Epithelial cell of proximal tubule (primary cell): ENCODE data around the gene VLDLR. TPM values are rescaled to one million over a fixed set of nuclear protein-coding genes. Genes with fewer than 3 reads are reported as not detected.

Experiments
- DNase-seq: peaks from one replicate; pipeline ENCODE4 v3.0.0-alpha.2; 2011; ENCODE audit warnings: low read depth
- H3K4me3 ChIP-seq: 2 replicates; pipeline ENCODE4 v1.5.1; 2011; ENCODE audit warnings: low read depth, mild to moderate bottlenecking, low read length
- CTCF ChIP-seq: conservative IDR thresholded peaks from 2 replicates; pipeline ENCODE4 v1.5.1; 2012; ENCODE audit warnings: low read depth, mild to moderate bottlenecking, low read length
- total RNA-seq: library from RNA; depleted of rRNA; stranded (reverse); fragments of >200 nt; gene quantifications from 2 replicates; pipeline ENCODE4 v1.2.3, GENCODE V29; 2015

VLDLR gene
- total RNA-seq = 7.5 and 16.4 TPM in 2 replicates

- DNase-seq = no peak
- H3K4me3 ChIP-seq = peak within 1 kb of the TSS; percentile 91
- no peak for TF ChIP-seq CTCF
These were observed at the start of gene VLDLR for GRCh38 chr9:2621722-2622460. TSS of gene VLDLR (plus strand) at chr9:2621787. CDS start at chr9:2622190, 403 bp downstream.

GRCh38 chr9:2574203-2574602, 47.4 kb upstream of the VLDLR start:
- no peak for TF ChIP-seq CTCF
- H3K4me3 ChIP-seq = no peak overlapping the region
- DNase-seq = no peak

GRCh38 chr9:2576631-2577030, 45.0 kb upstream of the VLDLR start:
- TF ChIP-seq CTCF = no peak
- no peak for DNase-seq

GRCh38 chr9:2583308-2584013, 38.1 kb upstream of the VLDLR start:
- DNase-seq = no peak
- H3K4me3 ChIP-seq = no peak overlapping the region

More at GRCh38 chr9:2576631-2577030, 45.0 kb upstream of the VLDLR start:
- H3K4me3 ChIP-seq = no peak overlapping the region

GRCh38 chr9:2591967-2592366, 29.6 kb upstream of the VLDLR start:
- no peak for DNase-seq
- H3K4me3 ChIP-seq = no peak overlapping the region
- TF ChIP-seq CTCF = no peak

More at GRCh38 chr9:2583308-2584013, 38.1 kb upstream of the VLDLR start:
- TF ChIP-seq CTCF = no peak

GRCh38 chr9:2593744-2594143, 27.8 kb upstream of the VLDLR start:
- DNase-seq = no peak
- TF ChIP-seq CTCF = no peak
- no peak overlapping the region for H3K4me3 ChIP-seq

- DNase-seq = no peak
- TF ChIP-seq CTCF = no peak
- H3K4me3 ChIP-seq = no peak overlapping the region
These were observed 25.6 kb upstream of the VLDLR start for GRCh38 chr9:2595973-2596372.
